ENCODE data around the gene AP1B1.

AP1B1 gene

DNA sequence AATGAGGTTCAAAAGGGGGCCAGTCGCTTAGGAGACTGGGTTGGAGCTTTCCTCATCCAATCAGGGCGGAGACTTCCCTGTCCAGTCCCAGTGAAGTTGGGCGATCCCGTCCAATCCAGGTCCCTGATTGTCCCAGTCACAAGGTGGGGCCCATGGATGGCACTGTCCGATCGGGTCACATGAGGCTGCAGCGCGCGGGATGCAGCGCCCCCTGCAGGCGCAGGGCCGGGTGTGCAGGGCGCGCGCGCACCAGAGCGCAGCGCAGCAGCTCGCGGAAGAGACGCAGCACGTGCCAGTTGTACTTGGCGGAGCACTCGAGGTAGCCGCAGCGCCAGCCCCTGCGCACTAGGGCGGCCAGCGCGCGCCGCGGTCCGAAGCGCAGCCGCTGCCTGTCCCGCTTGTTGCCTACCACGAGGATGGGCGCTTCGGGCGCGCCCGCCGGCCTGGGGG is 75.2 kb downstream of the AP1B1 start:
- DNase-seq (ENCODE audit: low read depth in 2 of 2): no peak

DNA sequence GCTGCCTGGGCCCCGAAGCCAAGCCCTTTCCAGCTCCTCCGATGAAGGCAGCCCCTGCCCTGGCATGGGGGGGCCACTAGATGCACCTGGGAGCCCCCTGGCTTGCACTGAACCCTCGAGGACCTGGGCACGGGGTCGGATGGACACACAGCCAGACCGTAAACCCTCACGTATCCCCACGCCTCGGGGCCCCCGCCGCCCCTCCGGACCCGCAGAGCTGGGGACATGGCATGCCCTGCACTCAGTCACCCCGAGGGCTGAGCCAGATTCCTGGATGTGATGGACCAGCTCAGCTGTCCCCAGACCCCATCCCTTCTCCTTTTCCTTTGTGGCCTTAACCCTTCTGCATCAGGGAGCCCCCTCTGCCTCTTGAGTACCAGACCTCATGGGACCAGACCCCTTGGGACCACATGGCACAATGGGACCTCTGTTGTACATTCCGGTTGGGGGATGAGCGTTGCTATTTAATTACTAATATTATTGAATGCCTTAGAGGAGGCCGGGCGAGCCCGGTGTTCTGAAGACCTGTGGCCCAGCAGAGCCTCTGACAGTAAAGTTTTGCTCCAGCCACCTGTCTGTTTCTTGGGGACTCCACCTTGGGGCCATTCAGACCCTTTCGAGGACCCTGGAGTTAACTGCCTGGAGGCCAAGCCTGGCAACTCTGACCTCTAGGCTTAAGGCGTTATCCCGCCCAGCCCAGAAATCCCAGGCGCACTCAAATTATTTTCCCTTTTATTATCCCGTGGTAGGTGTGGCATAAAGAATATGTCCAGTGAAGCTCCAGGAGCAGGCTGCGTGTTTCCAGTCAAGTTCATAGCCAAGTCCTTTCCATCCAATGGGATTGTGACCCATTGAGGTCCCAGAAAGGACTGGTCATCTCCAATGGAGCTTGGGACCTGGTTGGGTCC is 75.9 kb downstream of the AP1B1 start:
- no peak for DNase-seq (ENCODE audit: low read depth in 2 of 2)

DNA sequence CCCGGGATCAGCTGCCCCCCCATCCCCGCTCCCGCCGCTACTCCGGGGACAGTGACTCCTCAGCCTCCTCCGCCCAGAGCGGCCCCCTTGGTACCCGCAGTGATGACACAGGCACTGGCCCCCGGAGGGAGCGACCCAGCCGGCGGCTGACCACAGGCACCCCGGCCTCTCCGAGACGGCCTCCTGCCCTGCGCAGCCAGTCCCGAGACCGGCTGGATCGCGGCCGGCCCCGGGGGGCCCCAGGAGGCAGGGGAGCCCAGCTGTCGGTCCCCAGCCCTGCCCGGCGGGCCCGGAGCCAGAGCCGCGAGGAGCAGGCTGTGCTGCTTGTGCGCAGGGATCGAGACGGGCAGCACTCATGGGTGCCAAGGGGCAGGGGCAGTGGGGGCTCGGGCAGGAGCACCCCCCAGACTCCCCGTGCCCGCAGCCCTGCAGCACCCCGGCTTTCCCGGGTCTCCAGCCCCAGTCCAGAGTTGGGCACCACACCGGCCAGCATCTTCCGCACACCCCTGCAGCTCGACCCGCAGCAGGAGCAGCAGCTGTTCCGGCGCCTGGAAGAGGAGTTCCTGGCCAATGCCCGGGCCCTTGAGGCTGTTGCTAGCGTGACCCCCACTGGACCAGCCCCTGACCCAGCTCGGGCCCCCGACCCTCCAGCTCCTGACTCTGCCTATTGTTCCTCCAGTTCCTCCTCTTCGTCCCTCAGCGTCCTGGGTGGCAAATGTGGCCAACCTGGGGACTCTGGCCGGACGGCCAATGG is 76.7 kb downstream of the AP1B1 start:
- DNase-seq (ENCODE audit: low read depth in 2 of 2): no peak

DNA sequence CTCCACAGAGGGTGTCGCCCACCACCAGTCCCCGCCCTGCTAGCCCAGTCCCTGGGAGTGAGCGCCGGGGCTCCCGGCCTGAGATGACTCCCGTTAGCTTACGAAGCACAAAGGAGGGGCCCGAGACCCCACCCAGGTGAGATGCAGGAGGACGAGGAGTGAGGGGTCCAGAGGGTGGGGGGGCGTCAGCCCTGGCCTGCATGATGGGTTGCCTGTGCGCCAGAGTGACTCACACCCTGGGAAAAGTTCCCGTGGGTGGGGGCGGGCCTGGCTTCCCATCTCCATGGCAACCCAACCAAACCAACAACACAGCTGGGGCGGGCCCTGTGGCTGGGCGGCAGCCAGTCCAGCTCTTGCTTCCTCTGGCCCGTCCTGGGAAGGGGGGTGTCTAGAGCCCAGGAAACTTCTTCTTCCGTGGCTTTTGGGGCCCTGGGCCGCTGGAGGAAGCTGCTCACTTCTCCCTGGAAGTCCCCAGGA is 77.5 kb downstream of the AP1B1 start:
- peak; percentile 31 to 61 for DNase-seq (ENCODE audit: low read depth in 2 of 2)

DNA sequence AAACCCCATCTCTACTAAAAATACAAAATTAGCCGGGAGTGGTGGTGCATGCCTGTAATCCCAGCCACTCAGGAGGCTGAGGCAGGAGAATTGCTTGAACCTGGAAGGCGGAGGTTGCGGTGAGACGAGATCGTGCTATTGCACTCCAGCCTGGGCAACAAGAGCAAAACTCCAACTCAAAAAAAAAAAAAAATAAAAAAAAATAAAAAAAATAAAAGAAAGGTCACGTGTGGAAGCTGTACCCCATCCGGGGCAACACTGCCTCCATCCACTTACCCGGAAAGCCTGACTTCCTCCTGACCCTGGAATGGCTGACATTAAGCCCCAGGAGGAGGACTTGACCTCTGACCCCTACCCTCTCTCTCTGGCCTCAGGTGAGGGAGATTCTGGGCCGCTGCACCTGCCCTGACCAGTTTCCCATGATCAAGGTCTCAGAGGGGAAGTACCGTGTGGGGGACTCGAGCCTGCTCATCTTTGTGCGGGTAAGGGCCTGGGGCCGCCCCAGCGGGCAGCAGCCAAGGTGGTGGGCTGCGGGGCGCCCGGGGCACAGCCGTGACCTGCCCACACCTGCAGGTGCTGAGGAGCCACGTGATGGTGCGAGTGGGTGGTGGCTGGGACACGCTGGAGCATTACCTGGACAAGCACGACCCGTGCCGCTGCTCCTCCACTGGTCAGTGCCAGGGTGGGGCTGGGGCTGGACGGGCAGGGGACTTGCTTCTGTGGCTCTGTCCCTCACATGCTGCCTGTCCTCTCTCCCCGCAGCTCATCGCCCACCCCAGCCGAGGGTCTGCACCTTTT is 78.1 kb downstream of the AP1B1 start:
- no peak for DNase-seq (ENCODE audit: low read depth in 2 of 2)

DNA sequence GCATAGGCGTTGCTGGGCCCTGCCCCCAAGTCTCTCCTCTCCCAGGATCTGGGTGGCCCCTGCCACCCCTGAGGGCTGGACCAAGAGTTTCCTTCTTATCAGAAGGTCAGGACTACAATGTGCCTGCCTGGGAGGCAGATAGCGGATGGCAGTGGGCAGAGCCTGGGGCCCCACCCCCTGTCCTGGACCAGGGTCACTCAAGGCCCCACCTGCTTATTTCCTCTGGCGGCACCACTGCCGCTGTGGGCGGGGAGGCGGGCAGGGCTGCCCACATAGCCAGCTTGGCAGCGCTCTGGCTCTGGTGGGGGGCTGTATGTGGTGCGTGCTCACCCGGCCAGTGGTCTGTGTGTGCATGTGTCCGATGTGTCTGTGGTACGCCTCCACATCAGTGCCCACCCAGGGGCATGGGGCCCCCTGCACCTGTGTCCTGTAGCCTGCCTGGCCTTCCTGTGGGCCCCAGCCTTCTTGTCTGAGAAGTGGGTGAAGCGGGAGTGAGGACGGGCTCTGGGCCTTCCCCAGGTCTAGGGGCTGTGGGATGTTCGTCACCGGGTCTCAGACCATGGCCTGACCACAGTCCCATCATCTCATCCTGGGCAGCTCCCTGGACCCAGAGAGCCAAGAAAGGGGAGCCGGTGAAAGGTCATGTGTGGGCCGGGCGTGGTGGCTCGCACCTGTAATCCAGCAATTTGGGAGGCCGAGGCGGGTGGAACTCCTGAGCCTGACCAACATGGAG is 78.9 kb downstream of the AP1B1 start:
- DNase-seq (ENCODE audit: low read depth in 2 of 2): no peak

DNA sequence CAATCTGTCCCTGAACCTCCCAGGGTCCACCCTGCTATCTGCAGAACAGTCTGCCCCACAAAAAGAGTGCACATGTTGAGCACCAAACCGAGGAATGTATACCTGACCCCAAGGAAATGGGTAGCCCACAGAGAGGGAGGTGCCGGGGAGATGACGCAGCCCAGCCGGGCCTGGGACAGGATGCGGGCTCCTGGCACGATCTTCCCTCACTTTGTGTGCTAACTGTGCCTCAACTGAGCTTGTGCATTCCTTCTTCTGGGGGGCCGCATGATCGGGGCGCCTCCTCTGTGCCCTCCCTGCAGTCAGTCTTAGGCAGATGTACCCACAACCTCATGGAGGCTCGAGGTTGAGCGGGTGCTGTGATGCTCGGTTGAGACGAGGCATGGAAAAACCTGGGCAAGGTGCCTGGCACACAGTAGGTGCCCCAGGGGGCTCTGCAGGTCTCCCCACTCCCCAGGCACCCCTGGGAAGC is 79.5 kb downstream of the AP1B1 start:
- no peak for DNase-seq (ENCODE audit: low read depth in 2 of 2)

DNA sequence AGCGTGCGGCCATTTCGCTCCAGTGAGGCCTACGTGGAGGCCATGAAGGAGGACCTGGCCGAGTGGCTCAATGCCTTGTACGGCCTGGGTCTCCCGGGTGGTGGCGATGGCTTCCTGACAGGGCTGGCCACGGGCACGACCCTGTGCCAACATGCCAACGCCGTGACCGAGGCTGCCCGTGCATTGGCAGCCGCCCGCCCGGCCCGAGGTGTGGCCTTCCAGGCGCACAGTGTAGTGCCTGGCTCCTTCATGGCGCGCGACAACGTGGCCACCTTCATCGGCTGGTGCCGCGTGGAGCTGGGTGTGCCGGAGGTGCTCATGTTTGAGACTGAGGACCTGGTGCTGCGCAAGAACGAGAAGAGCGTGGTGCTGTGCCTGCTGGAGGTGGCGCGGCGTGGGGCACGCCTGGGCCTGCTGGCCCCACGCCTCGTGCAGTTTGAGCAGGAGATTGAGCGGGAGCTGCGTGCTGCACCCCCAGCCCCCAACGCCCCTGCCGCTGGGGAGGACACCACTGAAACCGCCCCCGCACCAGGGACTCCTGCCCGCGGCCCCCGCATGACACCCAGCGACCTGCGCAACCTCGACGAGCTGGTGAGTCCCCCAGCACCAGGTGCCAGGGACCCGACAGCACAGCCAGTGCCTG is 80.1 kb downstream of the AP1B1 start:
- DNase-seq (ENCODE audit: low read depth in 2 of 2): no peak

DNA sequence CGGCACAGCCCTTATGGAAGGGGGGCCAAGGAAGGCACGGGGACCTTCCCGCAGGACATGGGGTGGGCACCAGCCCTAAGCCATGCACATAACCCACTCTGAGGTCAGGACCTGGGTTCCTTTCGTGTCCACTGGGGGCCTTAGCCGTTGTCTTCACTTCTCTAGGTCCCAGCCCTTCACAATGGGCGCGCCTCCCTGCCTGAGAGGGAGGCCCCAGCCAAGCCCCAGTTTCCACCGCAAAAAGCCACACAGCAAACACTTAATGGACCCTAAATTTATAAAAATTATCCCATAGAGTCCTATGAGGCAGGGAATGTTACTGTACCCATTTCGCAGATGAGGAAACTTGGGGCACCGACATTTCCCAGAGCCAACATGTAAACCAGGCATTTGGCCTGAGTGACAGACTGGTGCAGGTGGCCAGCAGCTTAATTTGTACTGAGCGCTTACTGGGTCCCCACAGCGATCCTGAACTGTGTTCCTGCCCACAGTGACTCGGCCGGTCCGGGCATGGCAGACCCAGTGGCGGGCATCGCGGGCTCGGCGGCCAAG is 80.7 kb downstream of the AP1B1 start:
- no peak for DNase-seq (ENCODE audit: low read depth in 2 of 2)

DNA sequence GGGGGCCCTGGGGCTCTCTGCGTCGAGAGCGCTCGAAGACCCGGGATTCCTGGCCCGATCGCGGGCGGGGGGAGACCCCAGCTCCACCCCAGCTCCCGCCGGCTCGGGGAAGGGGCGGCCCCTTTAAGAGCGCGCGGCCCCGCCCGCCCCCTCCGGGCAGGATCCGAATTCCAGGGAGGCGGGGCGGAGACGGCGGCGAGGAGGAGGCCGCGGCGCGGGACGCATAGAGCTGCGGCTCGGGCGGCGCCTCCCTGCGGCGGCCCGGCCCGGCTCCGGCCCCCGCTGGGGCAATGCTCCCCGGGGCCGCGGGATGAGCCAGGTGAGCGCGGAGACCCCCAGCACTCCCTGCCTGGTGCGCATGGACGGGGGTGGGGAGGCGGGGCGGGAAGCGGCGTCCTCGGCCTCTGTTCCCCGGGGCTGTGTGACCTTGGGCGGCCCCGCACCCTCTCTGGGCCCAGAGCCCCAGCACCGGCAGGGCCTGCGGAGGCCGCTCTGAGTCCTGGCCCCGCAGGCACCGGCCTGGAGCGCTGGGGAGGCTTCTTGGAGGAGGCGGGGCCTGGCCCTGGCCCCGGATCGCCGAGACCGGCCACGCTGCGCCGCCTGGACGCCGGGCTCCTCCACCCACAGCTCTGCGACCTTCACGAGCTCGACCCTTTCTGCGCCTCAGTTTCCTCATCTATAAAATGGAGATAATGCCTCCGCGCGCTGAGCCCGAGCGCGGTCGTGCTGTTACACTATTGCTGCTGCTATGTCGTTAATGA is 81.4 kb downstream of the AP1B1 start:
- DNase-seq (ENCODE audit: low read depth in 2 of 2): no peak

DNA sequence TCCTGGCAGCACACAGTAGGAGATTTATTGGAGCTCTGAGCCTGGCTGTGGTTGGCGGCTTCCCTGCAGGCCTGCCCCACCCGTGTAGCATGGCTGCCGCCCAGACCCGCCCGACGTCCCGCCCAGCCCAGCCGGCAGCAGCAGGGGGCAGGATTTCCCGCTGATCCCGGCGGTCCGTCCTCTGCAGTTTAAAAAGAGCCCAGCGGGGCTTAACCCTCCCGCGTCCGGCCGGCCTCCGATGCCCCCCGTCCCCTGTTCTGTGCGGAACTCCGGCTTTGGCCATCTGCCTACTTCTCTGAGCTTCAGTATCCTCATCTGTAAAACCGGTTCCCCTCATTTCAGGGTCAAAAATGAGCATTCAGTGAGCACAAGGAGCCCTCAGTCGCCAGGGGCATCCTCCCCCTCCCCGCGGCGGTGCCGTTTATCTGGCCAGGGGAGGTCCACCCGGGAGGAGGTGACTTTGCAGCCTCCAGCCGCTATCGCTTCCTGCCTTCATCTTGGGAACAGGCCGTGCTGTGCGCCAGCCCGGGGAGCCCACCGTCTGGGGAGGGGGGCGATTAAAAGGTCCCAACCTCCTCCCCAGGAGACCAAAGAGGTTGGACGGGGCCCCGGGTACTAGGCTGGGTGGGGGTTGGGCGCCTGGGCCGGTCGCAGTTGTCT is 82.1 kb downstream of the AP1B1 start, which contains the start of gene GAS2L1:
TSS of gene GAS2L1 (plus strand) at position 476 of the 660 bp plus-strand sequence. CDS start 1,456 bp downstream, outside the sequence.
- no peak for DNase-seq (ENCODE audit: low read depth in 2 of 2)

DNA sequence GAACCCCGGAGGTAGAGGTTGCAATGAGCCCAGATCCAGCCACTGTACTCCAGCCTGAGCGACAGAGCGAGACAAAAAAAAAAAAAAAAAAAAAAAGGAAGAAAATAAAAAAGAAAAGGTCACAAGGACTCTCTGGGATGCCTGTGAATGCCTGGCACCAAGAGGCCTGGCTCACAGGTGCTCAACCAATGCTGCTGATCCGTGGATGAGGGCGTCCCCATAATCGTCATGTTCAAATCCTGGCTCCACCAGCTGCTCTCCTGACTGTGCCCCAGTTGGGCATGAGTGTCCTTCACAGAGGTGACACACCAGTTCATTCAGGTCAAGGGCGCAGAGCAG is 82.6 kb downstream of the AP1B1 start:
- DNase-seq (ENCODE audit: low read depth in 2 of 2): no peak

DNA sequence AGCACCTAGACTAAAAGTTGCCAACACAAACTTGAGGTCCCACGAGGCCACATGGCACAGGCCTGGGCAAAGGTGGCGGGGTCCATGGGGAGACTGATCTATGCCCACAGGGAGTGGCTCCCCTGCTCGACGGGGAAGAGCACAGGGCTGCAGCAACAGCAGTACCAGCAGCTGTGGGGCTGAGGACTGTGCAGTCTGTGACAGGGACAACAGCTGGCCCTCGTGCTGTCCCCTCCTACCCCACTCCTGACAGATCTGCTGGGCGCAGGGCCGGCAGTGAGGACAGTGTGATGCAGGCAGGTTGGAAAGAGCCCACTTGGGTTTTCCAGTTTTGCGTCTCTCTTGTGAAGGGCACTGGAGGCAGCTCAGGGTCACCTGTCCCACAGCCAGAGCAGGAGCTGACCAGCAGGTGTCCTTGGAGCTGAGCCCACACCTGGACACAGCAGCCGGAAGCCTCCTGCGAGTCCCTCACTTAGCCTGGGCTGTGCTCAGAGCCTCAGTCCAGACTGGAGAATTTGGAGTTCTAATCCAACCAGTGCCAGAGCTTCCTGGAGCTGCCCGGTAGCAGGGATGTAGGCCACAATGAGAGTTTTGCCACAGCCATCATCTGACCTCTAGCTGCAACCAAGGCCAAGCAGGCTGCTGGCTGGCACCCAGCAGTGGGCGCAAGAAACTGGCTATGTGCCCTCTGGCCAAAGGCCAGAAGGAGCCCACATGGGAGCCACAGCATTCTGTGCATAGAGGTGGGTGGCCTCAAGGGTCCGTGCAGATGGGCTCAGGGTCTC is 85.5 kb downstream of the AP1B1 start:
- DNase-seq (ENCODE audit: low read depth in 2 of 2): no peak

DNA sequence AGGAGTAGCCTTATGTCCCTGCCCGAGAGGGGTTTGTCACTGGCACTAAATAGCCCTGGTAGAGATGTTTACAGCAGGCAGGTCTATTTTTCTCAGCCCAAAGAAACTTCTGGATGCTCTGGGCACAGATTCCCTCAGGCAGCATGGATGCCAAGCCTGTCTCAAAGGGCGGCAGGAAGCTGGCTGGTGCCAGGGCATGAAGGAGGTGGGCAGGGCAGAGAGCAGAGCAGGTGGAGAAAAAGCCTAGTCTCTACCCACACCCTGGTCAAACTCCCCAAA is 86.0 kb downstream of the AP1B1 start:
- DNase-seq (ENCODE audit: low read depth in 2 of 2): no peak

DNA sequence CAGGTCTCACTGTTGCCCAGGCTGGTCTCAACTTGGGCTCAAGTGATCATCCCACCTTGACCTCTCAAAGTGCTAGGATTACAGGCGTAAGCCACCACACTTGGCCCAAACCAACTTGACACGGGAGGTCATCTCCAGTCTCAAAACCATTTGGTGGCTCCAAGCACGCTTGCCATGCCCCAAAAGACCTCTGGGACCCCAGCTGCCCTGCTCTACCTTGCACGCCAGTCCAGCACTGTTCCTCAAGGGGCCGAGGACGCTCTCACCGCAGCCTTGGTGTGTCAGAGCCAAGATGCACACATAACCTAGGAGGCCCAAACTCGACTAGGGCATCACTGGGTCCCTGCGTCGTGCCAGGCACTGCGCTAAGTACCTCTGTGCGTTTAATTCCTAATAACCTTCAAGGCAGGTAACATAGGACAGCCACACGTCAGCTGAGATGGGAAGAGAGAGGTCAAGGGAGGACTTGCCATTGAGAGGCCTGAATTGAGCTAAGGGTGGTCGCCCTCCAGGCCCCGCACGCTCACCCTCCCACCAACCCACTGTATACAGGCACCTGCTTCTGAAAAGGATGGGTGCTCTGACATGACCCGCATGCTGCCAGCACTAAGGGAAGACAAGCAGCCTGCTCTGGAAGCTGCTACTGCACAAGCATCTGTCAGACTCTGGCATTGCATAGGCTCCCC is 86.5 kb downstream of the AP1B1 start:
- no peak for DNase-seq (ENCODE audit: low read depth in 2 of 2)

DNA sequence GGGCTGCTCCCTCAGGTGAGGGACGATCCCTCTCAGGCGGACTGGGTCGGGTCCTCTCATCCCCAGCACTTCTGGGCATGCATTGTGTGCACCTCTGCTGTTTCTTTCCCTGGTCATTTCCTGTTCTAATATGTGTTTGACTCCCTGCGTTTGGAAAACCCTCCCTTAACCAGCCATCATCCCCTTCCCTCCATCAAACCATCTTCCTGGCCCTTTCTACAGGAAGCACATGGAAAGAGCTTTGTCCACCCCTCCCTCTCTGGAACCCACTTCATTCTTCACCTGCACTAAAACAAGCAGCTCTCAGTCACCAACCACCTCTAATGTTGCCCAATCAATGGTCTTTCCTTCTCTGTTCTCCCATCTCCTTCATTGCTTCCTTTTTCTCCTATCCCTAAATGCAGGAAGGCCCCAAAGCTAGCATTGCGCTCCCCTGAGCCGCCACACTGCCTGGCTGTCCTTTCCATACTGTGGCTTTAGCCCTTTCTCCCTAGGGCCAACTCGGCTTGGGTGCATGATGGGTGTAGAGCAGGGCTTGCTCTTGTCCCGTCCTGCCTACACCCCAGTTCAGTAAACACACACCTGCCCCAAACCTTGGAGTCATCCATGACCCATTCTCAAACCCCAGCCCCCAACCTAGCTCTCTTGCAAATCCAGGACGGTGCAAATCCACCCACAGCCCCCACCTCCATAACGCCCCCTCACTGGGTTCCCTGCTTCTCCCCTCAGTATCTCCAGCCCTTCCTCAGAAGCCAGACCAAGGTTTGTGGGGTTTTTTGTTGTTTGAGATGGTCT is 87.4 kb downstream of the AP1B1 start:
- DNase-seq (ENCODE audit: low read depth in 2 of 2): no peak

DNA sequence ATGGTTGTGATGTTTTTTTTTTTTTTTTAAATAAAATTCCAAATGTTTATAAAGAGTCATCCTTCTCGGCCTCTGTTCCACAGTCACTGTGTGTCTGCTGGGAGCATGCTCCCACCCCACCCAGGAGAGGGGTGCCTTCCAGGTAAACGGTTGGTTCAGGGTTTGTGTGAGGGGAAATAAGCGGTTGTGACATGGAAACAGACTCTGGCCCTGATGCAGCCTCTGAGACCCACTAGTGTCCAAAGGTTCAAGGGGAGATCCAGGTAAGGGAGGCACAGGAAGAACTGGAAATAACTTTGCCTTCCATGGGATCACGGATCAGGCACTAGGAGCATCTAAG is 87.9 kb downstream of the AP1B1 start:
- DNase-seq (ENCODE audit: low read depth in 2 of 2): no peak
